ENCODE measurements around the gene RAB11FIP5. TPM values are rescaled to one million over a fixed set of nuclear protein-coding genes. Genes with fewer than 3 reads are reported as not detected.

Gene RAB11FIP5
- total and polyA plus RNA-seq, 7 donors = 13.0 to 24.2 (median 23.4) TPM

DNA sequence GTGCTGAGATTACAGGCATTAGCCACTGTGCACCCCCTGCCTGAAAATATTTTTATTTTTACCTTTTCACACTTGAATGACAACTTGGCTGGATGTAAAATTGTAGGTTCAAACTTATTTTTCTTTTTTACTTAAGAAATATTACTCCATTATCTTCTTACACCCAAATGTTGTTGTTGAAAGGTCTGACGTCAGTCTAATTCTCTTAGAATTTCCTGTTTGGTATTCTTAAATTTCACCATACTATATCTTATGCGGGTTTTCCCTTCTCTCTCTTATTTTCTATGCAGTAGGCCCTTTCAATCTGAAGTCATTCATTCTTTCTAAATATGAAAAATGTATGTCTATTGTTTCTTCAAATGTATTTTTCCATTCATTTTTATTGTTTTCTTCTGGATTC is 29.1 kb upstream of the RAB11FIP5 start:
- DNase-seq = no peak
- H3K4me3 ChIP-seq = no peak overlapping the region
- no peak for ATAC-seq
- intact Hi-C loops (cut with DNase I) = no loop called here
- no peaks in the 10 kb centered on the region for H3K27me3 ChIP-seq (ENCODE audit: insufficient read depth in 3 of 3, low read length in 2 of 3)
- no peaks in the 10 kb centered on the region for H3K36me3 ChIP-seq (ENCODE audit: insufficient read depth in 1 of 2, low read depth in 1 of 2)
- 87 to 89% (median 87%) methylated on average over 2 of the region's 2 CpGs for WGBS, 3 donors
- H3K9me3 ChIP-seq = no peaks in the 10 kb centered on the region
- no peaks in the 10 kb centered on the region for H3K4me1 ChIP-seq
- H3K27ac ChIP-seq = no peak overlapping the region
- TF ChIP-seq, protein P1, sequence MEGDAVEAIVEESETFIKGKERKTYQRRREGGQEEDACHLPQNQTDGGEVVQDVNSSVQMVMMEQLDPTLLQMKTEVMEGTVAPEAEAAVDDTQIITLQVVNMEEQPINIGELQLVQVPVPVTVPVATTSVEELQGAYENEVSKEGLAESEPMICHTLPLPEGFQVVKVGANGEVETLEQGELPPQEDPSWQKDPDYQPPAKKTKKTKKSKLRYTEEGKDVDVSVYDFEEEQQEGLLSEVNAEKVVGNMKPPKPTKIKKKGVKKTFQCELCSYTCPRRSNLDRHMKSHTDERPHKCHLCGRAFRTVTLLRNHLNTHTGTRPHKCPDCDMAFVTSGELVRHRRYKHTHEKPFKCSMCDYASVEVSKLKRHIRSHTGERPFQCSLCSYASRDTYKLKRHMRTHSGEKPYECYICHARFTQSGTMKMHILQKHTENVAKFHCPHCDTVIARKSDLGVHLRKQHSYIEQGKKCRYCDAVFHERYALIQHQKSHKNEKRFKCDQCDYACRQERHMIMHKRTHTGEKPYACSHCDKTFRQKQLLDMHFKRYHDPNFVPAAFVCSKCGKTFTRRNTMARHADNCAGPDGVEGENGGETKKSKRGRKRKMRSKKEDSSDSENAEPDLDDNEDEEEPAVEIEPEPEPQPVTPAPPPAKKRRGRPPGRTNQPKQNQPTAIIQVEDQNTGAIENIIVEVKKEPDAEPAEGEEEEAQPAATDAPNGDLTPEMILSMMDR (IDR thresholded peaks at IDR 0.05) = no peak

DNA sequence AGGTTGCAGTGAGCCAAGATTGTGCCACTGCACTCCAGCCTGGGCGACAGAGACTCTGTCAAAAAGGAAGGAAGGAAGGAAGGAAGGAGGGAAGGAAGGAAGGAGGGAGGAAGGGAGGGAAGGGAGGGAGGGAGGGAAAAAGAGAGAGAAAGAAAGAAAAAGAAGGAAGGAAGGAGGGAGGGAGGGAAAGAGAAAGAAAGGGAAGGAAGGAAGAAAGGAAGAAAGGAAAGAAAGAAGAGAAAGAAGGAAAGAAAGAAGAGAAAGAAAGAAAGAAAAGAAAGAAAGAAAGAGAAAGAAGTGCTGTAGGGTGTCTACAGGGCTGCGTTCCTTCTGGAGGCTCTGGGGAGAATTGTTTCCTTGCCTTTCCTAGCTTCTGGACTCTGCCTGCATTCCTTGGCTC is 22.5 kb upstream of the RAB11FIP5 start:
- WGBS, 3 donors = 58 to 89% (median 84%) methylated on average over 2 of the region's 2 CpGs
- TF ChIP-seq, protein P1 (IDR thresholded peaks at IDR 0.05) = no peak
- Histone ChIP-seq H3K27me3 (ENCODE audit: insufficient read depth in 3 of 3, low read length in 2 of 3) (no peaks in the 10 kb centered on the region), H3K36me3 (ENCODE audit: insufficient read depth in 1 of 2, low read depth in 1 of 2) (no peaks in the 10 kb centered on the region), H3K4me3 (no peak overlapping the region), H3K4me1 (no peaks in the 10 kb centered on the region), H3K27ac (no peak overlapping the region), H3K9me3 (no peaks in the 10 kb centered on the region)
- intact Hi-C loops (cut with DNase I) = no loop called here
- DNase-seq = no peak
- no peak for ATAC-seq

DNA sequence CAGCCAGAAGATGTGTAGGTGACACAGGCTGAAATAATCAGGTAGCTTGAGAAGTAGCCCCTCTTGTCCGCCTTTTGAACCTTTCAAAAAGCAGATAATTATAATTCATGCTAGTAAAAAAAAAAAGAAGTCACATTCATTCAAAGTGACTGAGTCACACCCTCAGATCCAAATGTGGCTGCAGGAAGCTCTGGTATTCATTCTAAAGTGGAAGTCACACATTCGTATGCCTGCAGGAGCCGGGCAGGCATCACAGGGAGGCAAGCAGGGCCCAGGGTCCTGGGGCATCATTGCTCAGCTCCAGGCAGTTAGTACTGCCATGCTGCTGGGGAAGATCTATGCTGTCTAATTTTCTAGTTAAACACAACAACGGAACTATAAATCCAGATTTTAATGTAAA is 21.7 kb upstream of the RAB11FIP5 start:
- Histone ChIP-seq H3K36me3 (ENCODE audit: insufficient read depth in 1 of 2, low read depth in 1 of 2) (no peaks in the 10 kb centered on the region), H3K4me3 (no peak overlapping the region), H3K4me1 (no peaks in the 10 kb centered on the region), H3K27me3 (ENCODE audit: insufficient read depth in 3 of 3, low read length in 2 of 3) (no peaks in the 10 kb centered on the region), H3K27ac (no peak overlapping the region), H3K9me3 (no peaks in the 10 kb centered on the region)
- TF ChIP-seq, protein P1 (IDR thresholded peaks at IDR 0.05) = no peak
- 71 to 76% (median 76%) methylated on average over 4 of the region's 4 CpGs for WGBS, 3 donors
- no peak for DNase-seq
- intact Hi-C loops (cut with DNase I) = no loop called here
- ATAC-seq = no peak

DNA sequence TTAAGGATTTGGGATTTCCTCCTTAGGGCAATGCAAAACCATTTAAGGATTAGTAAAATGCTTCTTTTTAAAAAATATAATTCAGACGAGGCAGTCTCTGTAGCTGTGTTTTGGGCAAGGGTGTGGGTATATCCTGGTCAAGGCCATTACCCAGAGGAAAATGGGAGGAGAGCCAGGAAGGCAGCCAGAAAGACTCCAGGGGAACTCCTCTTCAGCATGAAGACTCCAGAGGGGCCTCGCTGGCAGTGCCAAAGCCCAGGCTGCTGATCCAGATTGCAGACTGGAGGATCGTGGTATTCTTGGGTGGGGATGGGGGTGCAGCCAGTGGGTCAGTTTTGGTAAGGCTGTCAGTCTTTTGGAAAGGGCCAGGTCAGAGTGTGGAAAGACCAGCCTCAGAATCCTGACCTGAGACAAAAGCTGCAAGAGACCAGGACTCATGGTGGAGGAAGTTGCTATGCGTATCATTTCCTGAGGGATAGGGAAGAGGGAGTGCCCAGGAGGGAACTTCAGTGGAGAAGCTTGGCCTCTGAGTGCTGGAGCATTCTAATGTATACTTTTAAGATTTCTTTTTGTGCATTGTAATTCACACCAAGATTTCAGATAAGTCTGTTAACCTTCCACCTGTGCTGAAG is 20.9 kb upstream of the RAB11FIP5 start:
- Histone ChIP-seq H3K36me3 (ENCODE audit: insufficient read depth in 1 of 2, low read depth in 1 of 2) (no peaks in the 10 kb centered on the region), H3K9me3 (no peaks in the 10 kb centered on the region), H3K4me1 (no peaks in the 10 kb centered on the region), H3K4me3 (no peak overlapping the region), H3K27ac (no peak overlapping the region), H3K27me3 (ENCODE audit: insufficient read depth in 3 of 3, low read length in 2 of 3) (no peaks in the 10 kb centered on the region)
- WGBS, 3 donors = 42 to 47% (median 46%) methylated on average over 3 to 4 of the region's 4 CpGs
- ATAC-seq (no peak), DNase-seq (no peak)
- intact Hi-C loops (cut with DNase I) = no loop called here
- TF ChIP-seq, protein P1 (IDR thresholded peaks at IDR 0.05) = no peak

DNA sequence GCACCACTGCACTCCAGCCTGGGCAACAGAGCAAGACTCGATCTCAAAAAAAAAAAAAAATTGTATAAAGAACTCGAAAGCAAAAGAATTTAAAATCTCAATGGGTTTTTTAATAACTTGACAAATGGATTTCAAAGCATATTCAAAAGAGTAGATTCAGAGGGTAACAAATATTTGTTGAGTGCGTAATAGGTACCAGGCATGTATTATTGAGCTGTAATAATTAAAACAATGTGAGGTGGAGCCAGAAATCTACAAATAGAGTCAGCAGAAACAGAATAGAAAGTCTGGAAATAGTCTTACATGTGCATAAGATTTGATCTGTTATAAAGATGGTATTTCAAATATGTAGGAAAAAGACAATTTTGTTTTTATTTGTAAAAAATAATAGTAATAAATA is 19.1 kb upstream of the RAB11FIP5 start:
- Histone ChIP-seq H3K9me3 (no peaks in the 10 kb centered on the region), H3K27ac (no peak overlapping the region), H3K27me3 (ENCODE audit: insufficient read depth in 3 of 3, low read length in 2 of 3) (no peaks in the 10 kb centered on the region), H3K36me3 (ENCODE audit: insufficient read depth in 1 of 2, low read depth in 1 of 2) (no peaks in the 10 kb centered on the region), H3K4me3 (no peak overlapping the region), H3K4me1 (no peaks in the 10 kb centered on the region)
- ATAC-seq (no peak), DNase-seq (no peak)
- TF ChIP-seq, protein P1 (IDR thresholded peaks at IDR 0.05) = no peak
- 84 to 93% (median 93%) methylated on average over 3 of the region's 3 CpGs for WGBS, 3 donors
- intact Hi-C loops (cut with DNase I) = no loop called here

All from psoas muscle (tissue), 8 donors.